Measurements from ENCODE around the gene CDK2AP2.

The CDK2AP2 gene

DNA sequence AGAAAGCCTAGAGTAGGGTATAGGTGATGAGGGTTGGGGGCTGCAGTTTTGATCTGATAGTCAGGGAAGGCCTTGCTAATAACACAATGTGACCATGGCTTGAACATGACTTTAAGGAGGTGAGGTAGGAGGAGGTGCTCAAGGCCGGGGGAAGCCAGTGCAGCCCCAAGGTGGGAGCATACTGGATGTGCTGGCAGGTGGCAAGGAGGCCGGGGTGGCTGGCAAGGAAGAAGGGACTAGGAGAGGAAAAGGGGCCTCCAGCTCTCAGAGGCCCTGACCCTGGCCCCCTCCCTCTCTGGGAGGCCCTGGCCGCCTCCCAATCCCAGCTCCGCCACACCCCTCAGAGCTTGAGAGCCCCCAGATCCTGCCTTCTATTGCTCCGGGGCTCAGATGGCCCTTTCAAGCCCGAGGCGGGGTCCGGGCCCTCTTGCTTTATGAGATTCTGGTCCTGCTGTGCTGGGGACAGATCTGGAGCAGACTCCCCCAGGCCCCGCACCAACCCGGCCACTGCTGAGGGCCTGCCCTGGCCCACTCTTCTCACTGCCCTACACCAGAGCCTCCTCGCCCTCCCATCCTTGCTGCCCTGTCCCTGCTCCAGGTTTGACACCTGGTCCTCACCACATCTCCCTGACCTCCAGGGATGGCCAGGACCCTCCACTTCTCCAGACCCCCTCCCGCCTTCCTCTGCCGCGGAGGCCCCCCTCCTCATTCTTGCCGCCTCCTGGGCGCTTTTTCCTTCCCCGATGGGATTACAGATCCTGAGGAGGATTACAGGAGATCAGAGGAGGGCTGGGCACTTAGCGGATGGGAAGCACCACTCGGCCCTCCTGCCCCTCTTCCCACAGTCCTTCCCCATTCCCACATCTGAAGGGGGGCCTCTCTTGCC lies 4.6 kb downstream of the CDK2AP2 start:
- DNase-seq = no peak

DNA sequence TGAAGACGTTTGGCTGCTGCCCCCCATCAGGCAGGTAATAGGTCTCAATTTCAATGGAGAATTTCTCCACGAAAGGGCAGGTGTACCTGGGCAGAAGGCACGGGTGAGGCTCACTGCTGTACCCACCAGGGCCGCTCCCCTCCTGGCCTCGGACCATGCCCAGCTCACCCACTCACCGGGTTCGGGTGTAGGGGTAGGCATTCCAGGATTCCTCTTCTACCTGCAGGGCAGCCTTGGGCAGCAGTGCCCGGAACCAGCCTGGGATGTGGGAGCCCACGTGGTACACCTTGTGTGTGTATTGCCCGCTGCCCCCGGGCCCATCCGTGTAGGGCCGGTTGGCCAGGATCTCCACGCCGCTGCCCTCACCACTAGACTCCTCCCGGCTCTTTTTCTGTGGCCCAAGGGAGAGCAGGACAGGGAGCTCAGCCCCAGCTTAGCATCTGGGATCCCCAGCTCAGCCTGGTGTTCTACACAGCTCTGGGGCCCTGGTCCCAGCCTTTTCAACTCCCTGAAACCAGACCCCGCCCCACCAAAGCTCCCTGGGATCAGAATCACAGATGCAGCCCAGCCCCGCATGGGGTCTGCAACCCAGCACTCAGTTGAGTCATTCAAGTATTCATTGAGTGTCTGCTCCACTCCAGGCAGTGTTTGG lies 5.5 kb downstream of the CDK2AP2 start:
- DNase-seq = no peak

DNA sequence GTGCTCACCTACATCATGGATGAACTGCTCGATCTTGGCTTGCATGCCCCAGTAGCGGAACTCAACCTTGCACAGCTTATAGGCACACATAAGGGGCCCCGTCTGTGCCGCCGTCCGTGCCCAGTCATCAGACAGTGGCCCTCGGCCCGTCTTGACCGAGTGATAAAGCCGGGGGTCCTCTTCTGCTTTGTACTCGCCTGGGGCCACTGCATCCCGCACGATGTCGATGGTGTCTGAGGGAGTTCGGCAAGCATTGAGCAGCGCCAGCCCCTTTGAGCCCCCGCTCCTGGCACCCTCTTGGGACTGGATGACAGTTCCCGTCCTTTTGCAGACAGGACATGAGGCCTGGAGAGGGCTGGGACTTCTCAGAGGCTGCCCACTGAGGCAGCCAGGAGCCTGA lies 6.1 kb downstream of the CDK2AP2 start:
- no peak for DNase-seq

DNA sequence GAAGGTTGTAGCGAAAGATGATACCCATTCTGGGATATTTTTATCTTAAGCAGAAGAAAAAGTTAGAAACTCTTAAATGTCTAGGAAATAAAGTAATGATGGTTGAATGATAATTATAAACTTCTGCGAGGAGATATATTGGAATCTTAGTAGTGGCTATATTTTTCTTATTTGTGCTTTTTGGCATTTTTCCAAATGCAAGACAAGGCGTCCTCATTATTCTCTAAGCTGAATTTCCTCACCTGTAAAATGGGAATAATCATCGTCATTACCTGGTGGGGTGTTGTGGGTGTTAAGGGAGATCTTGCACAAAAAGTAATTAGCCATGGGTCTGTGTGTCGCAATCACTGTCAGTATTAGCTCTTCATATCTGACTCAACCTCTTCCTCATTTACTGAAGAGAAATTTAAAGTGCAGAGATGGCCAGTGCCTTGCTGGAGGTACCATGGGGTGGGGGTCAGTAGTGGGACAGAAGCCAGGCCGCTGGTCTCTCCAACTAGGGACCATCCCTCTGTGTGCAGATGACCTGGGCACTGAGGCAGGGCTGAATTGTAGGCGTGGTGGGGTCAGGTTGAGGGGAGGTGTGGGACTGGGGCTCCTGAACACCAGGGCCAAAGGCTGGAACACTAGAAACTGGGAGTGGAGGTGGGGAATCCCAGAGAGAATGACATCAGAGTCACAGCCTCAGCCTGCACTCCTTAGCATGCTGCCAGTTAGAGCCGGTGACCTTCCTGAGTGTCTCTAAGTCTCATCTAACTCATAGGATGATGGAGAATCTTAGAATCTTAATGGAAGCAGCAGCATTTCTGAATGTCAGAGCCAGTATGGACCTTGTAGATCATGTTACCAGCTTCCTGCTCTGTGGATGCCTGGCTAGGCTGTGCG lies 6.9 kb downstream of the CDK2AP2 start:
- DNase-seq = no peak

DNA sequence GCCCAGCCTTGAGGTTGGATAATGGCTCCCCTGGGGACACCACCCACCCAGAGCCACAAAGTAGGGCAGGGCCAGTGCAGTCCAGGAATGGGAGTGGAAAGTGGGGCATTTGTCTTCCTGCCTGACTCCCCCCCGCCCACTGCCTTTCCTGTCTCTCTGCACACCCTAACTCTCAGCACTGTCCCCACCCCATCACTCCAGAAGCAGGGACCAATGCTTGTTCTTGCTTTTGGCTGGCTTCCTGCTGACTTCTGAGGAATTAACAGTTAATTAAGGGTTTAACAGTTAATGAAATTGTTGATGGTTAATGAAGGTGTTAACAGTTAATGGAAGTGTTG lies 7.5 kb downstream of the CDK2AP2 start:
- DNase-seq = no peak

DNA sequence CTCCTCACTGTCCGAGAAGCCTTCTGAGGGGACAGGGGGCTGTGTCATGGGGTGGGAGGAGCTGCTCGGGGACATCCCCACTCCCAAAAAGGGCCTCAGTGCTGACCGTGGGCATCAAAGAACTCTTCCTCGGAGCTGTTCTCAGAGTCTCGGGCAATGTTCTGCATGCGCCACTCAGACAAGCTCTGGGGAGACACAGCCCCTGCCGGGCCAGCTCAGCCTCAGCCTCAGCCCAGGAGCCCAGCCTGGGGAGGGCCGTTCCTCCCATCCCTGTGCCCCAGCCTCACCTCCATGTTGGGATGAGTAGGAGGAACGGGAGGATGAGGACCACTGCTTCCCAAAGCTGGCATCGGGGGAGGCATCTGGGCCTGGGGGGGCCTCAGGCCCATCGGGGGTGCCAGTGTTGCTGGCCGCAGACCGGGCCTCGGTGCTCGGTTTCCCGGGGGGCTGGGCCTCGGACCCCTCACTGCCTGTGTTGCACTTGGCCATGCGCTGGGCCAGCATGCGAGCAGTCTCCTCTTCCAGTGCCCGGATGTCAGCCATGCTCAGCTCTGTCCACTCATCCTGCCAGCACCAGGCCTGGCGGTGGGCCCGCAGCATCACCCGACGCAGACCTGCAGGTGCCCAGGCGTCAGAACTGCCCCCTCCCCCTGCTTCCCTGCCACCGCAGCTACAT lies 8.0 kb downstream of the CDK2AP2 start:
- no peak for DNase-seq

DNA sequence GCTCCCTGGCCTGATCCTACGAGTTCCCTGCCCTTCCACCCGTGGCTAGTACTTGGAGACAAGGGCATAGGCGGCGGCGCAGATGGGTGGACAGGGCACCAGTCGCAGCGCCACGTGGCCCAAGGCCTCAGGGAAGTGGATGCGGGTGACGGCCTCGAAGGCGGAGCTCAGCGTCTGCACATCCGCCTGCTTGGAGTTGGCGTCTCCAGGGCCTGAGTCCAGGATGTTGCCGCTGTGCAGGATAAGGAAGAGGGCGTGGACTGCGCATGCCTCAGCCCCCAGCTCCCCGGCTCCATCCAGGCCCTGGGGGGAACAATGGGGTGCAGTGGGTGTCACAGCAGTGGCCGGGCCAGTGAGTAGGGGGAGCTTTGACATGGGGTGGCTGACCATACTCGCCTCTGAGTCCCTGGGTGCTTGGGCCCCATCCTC lies 9.4 kb downstream of the CDK2AP2 start:
- DNase-seq = no peak

DNA sequence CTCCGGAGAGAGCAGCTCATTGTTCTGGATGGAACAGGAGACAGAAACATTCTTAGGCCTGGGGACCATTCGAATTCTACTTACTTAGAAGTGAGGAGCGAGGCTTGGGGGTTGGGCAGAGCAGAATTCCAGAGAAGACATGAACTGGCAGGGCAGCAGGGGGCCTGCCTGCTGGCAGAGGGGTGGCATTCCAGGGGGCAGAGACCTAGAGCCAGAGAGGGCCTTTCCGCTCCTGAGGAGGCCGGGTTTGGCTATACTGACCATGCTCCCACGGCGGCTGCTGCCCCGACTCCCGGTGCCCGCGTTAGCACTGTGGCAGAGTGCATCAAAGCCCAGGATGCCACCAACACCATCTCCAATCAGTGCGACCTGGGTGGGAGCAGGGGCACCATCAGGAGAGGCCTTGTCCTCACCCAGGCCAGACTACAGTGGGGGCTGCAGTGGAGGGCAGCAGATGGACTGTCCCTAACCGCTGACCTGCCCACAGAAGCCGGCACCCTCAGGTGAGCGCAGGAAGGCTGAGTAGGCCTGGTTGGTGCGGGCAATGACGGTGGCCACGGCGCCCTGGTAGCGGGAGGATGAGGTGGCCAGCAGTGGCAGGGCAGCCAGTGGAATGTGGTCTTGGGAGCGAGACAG lies 10.2 kb downstream of the CDK2AP2 start:
- DNase-seq = no peak

DNA sequence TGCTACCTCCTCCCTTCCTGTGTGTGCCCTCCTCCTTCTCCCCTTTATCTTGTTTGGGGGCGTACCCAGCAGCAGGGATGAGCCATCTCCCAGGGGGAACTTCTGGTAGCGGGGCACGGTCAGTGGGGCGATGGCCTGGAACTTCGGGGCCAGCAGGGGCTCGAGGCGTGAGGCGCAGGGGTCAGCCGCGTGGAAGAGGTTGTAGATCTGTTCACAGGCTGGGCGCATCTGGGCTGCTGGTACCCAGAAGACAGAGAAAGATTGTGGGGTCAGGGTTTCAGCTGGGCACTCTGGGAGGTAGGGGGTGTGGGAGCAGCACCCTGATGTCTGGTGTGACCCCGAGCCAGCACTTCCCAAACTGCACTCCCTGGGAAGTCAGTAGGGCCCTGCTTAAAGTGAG lies 11.8 kb downstream of the CDK2AP2 start:
- no peak for DNase-seq

DNA sequence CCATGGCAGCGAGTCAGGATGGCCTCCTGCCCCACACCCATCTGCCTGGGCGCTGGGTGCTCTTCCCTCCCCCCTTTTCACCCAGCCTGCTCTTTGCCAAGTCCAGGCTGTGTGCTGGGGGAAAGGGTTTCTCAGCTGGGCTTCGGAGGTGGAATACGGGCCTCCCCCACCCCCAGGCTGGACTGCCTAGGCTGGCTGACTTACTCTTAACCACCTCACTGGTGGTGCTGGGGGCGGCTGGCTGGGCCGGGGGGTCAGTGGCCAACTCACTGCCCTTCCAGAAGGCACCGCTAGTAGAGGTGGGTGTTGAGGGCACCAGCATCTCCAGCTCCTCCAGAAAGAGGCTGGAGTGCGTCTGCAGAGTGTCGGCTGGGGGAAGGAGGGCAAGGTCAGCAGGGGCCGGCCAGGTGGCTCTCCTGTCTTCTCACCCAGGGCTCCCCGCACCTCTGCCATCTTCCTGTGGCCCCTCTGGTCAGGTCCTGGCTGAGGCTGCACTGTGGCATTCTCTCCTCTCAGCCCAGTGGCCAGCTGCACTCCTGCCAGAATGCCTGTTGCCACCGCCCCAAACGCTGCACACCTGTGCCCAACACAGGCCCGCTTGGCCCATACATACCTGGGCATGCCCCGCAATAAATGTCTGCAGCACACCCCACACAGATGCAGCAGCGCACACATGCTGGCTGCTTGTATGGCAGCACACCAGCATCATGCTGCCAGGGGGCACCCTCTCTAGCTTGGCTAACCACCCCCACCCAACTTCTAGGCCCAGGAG lies 12.5 kb downstream of the CDK2AP2 start:
- DNase-seq = no peak

DNA sequence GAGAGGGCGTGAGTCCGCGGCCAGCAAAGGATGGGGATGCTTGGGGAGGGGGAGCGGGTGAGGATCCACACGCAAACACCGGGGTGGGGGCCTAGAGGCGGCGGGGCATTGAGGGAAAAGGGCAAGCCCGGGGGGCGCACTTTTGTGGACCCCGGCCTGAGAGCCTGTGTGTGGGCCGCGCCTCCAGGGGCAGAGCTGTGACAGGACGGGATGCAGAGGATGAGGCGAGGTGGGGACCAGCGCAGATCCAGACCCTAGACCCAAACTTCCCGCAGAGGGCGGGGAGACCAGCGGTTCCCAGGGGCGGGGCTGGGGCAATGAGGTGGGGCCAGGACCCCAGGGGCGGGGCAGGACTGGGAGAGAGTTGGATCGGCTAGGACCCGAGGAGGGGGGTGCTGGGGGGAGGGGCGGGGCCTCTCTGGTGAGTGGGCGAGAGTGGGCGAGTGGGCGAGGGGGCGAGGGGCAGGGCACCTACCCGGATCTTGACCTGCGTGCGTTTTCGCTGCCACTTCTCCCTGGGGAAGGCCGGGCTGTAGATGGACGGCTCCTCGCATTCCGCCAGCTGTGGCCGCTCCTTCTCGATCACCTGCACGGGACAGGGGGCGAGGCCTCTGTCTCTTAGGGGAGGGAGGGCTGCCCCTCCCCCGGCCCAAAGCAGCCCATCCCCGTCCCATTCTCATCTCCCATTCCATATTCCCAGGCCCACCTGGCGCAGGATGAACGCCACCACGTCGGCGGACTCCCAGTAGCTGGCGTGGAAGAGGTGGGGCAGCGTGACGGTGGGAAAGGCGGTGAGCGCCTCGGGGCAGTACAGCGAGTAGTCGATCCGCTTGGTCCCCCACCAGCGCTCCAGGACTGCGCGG lies 13.4 kb downstream of the CDK2AP2 start:
- no peak for DNase-seq

DNA sequence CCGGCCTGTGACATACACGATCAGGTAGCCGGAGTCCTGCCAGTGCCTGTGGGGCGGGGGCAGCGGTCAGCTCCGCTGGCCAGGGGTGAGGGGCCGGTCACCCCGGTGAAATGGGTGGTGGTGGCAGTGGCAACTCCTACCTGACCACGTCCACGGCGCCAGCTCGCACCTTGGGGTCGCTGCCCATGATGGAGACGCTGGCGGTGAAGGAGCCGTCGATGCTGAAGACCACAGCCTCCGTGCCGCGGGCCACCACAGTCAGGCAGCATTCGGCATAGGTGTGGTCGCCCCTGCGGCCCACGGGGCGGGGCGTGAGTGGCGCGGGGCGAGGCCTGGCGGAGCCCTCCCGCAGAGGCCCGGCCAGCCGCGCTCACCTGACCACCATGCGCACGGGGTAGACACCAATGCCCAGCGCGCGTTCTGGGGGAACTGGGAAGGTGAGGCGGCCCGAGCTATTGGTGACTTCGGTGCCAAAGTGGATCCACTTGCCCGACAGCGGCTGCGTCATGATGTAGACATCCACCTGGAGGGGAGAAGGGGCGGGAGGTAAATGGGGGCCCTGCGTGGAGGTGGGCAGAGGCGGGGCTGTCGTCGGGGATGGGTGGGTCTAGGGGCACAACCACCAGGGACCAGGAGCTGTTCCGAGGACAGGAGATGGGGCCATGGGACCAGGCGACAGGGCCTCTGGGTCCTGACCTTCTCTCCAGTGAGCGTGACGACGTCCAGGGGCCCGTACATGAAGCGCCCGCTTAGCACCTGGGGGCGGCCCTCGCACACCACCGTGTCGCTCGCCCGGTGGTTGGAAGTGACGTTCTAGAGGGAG lies 14.2 kb downstream of the CDK2AP2 start:
- DNase-seq = no peak

DNA sequence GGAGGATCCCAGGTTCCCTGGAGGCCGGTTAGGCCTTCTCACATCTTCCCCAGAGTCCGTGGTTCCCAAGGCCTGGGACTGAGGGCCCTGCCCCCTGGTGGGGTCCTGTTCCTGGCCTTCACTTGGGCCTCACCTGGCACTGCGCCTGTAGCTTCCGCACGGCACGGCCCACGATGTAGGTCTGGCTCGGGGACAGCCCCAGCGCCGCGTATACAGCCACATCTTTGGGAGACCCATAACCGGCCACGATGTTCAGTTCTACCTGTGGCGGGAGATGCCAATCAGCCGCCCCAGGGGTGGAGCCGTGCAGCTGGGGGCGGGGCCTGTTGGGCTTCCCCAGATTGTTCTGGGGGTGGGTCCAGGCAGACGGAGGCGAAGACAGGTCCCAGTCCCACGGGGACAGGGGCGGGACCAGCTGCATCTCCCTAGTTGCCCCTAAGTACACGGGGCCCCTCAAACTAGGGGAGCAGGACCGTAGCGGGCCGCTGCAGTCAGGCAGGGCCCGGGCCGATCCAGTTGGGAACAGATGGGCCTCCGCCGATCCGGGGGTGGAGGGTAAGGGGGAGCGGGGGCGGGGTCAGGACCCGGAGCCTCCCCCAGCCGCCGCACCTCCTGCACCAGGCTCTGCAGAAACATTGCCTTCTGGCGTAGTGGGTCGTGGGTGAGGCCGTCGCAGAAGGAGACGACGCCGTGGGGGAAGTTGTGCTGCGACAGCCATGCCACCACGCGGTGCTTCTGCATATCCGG lies 15.0 kb downstream of the CDK2AP2 start:
- no peak for DNase-seq

DNA sequence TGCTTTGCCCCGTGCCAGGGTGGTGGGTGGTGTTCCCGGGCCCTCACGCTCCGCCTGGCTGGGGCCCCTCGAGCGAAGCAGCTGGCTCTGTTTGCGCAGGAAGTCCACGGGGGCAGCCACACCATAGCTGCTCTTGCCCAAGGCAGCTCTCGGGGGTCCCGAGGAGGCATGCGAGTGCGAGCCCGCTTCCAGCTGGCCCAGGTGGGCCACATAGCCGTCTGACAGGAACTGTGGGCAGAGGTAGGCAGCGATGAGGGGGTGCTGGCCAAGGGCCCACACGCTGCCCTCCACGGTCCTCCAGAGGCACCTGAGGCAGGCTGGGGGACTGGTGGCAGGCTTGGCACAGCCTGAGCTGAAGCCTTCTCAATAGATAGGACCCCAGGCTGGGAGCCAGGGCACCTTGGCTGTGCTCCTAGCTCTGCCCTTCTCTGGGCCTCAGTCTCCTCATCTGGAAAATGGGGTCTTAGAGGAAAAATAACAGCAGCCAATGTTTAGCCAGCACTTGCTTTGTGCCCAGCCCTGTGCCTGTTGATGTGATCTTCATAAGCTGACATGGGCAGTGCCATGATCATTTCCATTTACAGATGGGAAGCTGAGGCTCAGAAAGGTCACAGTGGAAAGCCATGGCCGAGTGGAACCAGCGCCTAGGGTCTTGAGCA lies 15.8 kb downstream of the CDK2AP2 start:
- DNase-seq = no peak

DNA sequence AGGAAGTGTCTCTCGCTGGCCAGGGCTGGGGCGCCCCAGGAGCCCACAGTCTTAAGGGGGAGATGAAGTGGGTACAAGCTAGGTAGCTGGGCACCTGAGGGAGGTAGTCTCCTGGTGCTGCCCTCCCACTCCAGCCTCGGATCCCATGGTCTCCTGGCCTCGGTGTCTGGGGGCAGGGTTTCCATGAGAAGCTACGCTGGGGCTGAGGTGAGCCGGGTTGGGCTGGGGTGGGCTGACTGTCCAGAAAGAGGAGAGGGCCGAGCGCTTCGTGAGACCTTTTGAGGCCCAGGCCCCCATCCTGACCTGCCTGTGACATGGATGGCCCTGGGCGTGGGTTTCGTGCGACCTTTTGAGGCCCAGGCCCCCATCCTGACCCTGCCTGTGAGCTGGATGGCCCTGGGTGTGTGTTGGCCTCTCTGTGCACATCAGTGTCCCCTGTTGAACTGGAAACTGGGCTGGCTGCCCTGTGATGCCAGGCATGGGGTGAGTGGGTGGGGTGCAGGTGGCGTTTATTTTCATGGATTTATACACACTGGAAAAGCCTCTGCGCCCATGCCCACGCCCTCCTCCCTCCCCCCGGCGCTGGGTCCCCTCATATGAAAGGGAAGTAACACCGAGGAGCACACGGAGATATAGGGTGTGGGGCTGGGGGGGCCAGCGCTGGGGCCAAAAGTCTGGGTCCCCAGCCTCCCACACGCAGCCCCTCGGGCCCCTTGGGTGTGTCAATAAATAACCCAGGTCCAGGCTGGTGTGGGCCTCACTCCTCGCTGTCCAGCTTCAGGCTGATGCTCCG lies 16.5 kb downstream of the CDK2AP2 start:
- no peak for DNase-seq

DNA sequence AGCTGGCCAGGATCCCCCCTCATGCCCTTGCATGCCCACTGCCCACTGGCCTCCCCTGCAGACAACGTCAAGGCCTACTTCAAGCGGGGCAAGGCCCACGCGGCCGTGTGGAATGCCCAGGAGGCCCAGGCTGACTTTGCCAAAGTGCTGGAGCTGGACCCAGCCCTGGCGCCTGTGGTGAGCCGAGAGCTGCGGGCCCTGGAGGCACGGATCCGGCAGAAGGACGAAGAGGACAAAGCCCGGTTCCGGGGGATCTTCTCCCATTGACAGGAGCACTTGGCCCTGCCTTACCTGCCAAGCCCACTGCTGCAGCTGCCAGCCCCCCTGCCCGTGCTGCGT lies 17.3 kb downstream of the CDK2AP2 start:
- no peak for DNase-seq

DNA sequence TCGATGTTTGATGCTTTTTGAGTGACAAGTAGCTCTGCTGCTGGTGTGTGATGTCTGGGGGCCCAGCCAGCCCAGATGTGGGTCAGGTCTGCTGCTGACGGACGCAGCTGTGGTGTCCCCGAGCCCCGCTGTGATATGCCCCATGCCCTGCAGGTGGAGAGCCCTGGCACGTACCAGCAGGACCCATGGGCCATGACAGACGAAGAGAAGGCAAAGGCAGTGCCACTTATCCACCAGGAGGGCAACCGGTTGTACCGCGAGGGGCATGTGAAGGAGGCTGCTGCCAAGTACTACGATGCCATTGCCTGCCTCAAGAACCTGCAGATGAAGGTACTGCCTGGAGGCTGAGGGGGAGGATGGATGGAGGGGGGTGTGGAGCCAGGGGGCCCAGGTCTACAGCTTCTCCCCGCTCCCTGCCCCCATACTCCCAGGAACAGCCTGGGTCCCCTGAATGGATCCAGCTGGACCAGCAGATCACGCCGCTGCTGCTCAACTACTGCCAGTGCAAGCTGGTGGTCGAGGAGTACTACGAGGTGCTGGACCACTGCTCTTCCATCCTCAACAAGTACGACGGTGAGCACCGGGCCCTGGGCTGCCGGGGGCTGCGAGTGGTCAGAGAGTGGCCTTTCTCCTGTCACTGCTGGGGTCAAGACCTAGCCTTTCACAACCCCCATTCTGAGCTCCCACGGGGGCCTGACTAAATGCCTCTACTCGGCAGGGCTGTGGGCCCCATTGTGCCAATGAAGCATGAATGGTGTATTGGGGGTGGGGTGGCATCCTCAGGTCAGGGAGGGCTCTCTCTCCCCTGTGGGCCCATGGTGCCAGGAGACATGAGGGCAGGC lies 17.9 kb downstream of the CDK2AP2 start:
- no peak for DNase-seq

All from HCEC 1CT (cell line).